Measurements from ENCODE around the gene SLC25A33.

The SLC25A33 gene

GRCh38 chr1:9518454-9518998 lies 20.7 kb upstream of the SLC25A33 start:
- Histone ChIP-seq H3K4me1 (ENCODE audit: control insufficient read depth, insufficient read depth, low read length) (no peaks in the 10 kb centered on the region), H3K4me3 (ENCODE audit: low read length) (no peak overlapping the region), H3K27ac (ENCODE audit: low read depth, low read length) (no peak overlapping the region), H3K27me3 (ENCODE audit: control insufficient read depth, insufficient read depth, low read length) (no peaks in the 10 kb centered on the region), H3K9ac (ENCODE audit: low read length) (no peak overlapping the region), H3K36me3 (ENCODE audit: control insufficient read depth, insufficient read depth, low read length) (no peaks in the 10 kb centered on the region)

- Histone ChIP-seq H3K4me1 (ENCODE audit: control insufficient read depth, insufficient read depth, low read length) (no peaks in the 10 kb centered on the region), H3K4me3 (ENCODE audit: low read length) (no peak overlapping the region), H3K9ac (ENCODE audit: low read length) (no peak overlapping the region), H3K27me3 (ENCODE audit: control insufficient read depth, insufficient read depth, low read length) (no peaks in the 10 kb centered on the region), H3K27ac (ENCODE audit: low read depth, low read length) (no peak overlapping the region), H3K36me3 (ENCODE audit: control insufficient read depth, insufficient read depth, low read length) (no peaks in the 10 kb centered on the region)
Measured at GRCh38 chr1:9520411-9520810, 18.9 kb upstream of the SLC25A33 start.

GRCh38 chr1:9529190-9529589 lies 10.1 kb upstream of the SLC25A33 start:
- Histone ChIP-seq H3K9ac (ENCODE audit: low read length) (no peak overlapping the region), H3K27me3 (ENCODE audit: control insufficient read depth, insufficient read depth, low read length) (no peaks in the 10 kb centered on the region), H3K27ac (ENCODE audit: low read depth, low read length) (no peak overlapping the region), H3K4me1 (ENCODE audit: control insufficient read depth, insufficient read depth, low read length) (no peaks in the 10 kb centered on the region), H3K4me3 (ENCODE audit: low read length) (no peak overlapping the region), H3K36me3 (ENCODE audit: control insufficient read depth, insufficient read depth, low read length) (no peaks in the 10 kb centered on the region)

DNA sequence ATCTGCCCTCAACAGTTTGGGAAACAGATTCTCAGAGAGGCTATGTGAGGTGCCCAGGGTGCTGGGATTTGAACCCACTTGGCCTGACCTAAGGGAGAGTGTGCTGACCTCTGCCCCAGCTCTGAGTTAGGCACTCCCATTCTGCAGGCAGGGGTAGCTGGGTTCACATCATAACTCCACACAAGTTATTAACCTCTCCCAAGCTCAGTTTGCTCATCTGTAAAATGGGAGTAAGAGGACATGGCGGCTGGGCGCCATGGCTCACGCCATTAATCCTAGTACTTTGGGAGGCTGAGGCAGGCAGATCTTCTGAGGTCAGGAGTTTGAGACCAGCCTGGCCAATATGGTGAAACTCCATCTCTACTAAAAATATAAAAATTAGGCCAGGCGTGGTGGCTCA lies 8.9 kb upstream of the SLC25A33 start:
- H3K36me3 ChIP-seq (ENCODE audit: control insufficient read depth, insufficient read depth, low read length) = no peaks in the 10 kb centered on the region
- no peak overlapping the region for H3K4me3 ChIP-seq (ENCODE audit: low read length)
- H3K27me3 ChIP-seq (ENCODE audit: control insufficient read depth, insufficient read depth, low read length) = no peaks in the 10 kb centered on the region
- no peaks in the 10 kb centered on the region for H3K4me1 ChIP-seq (ENCODE audit: control insufficient read depth, insufficient read depth, low read length)
- no peak overlapping the region for H3K27ac ChIP-seq (ENCODE audit: low read depth, low read length)
- no peak overlapping the region for H3K9ac ChIP-seq (ENCODE audit: low read length)

- Histone ChIP-seq H3K9ac (ENCODE audit: low read length) (no peak overlapping the region), H3K27me3 (ENCODE audit: control insufficient read depth, insufficient read depth, low read length) (no peaks in the 10 kb centered on the region), H3K4me1 (ENCODE audit: control insufficient read depth, insufficient read depth, low read length) (no peaks in the 10 kb centered on the region), H3K27ac (ENCODE audit: low read depth, low read length) (no peak overlapping the region), H3K36me3 (ENCODE audit: control insufficient read depth, insufficient read depth, low read length) (no peaks in the 10 kb centered on the region), H3K4me3 (ENCODE audit: low read length) (no peak overlapping the region)
Measured at GRCh38 chr1:9534953-9535352, 4.3 kb upstream of the SLC25A33 start.

DNA sequence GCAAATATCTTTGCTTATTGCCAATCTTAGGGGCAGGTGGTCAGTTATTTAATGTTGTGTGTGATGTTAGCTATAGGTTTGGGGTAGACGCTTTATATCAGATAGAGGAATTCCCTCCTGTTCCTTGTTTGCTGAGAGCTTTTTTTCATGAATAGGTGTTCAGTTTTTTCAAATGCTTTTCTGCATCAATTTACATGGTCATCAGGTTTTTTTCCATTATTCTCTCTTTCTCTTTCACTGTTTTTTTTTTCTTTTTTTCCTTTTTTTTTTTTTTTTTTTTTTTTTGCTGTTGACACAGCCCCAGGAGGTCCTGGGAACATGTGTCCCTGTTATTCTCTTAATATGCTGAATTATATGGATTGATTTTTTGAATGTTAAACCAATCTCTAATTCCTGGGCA lies 3.0 kb upstream of the SLC25A33 start:
- no peaks in the 10 kb centered on the region for H3K27me3 ChIP-seq (ENCODE audit: control insufficient read depth, insufficient read depth, low read length)
- no peaks in the 10 kb centered on the region for H3K36me3 ChIP-seq (ENCODE audit: control insufficient read depth, insufficient read depth, low read length)
- H3K27ac ChIP-seq (ENCODE audit: low read depth, low read length) = no peak overlapping the region
- H3K9ac ChIP-seq (ENCODE audit: low read length) = no peak overlapping the region
- H3K4me1 ChIP-seq (ENCODE audit: control insufficient read depth, insufficient read depth, low read length) = no peaks in the 10 kb centered on the region
- H3K4me3 ChIP-seq (ENCODE audit: low read length) = no peak overlapping the region

DNA sequence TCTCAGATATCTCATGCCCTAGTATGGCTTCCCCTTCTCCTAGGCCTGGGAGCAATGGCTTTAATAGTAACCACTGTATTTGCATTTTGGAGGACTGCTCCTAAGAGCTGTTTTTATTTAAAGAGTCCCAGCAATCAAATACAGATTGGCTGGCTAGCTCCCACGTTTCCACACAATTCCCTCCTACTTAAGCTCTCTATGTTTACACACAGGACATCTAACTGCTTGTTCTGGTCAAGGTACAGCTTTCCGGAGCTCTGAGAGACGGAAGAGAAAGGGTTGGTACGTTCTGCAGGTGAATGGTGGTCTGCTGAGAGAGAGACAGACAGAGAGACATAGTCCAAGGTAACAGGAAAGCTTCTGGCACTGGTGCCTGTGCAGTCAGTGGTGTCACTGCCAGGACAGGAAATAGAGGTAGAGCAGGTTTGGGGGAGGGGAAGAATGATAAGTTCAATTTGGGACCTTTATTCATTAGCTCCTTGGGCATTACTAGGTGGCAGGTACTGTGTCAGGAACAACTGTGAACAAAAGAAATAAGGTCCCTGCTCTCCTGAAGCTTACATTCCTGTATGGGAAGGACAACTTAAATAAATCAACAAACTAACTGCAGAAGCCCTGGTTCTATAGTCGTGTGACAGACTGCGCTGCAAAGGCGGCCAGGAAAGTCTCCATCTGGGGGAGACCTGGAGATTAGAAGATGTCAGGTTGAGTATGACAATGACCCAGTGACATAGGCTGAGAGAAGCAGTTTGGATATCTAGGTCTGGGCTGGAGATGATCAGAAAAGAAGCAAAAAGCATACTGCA lies 1.2 kb upstream of the SLC25A33 start:
- Histone ChIP-seq H3K4me3 (ENCODE audit: low read length) (peak overlapping the region; percentile 37), H3K27ac (ENCODE audit: low read depth, low read length) (no peak overlapping the region), H3K36me3 (ENCODE audit: control insufficient read depth, insufficient read depth, low read length) (no peaks in the 10 kb centered on the region), H3K27me3 (ENCODE audit: control insufficient read depth, insufficient read depth, low read length) (no peaks in the 10 kb centered on the region), H3K4me1 (ENCODE audit: control insufficient read depth, insufficient read depth, low read length) (no peaks in the 10 kb centered on the region), H3K9ac (ENCODE audit: low read length) (no peak overlapping the region)

GRCh38 chr1:9538669-9539164 lies 548 bp upstream of the SLC25A33 start:
- Histone ChIP-seq H3K9ac (ENCODE audit: low read length) (no peak overlapping the region), H3K4me1 (ENCODE audit: control insufficient read depth, insufficient read depth, low read length) (no peaks in the 10 kb centered on the region), H3K4me3 (ENCODE audit: low read length) (peak overlapping the region; percentile 25), H3K36me3 (ENCODE audit: control insufficient read depth, insufficient read depth, low read length) (no peaks in the 10 kb centered on the region), H3K27me3 (ENCODE audit: control insufficient read depth, insufficient read depth, low read length) (no peaks in the 10 kb centered on the region), H3K27ac (ENCODE audit: low read depth, low read length) (peak overlapping the region; percentile 84)

DNA sequence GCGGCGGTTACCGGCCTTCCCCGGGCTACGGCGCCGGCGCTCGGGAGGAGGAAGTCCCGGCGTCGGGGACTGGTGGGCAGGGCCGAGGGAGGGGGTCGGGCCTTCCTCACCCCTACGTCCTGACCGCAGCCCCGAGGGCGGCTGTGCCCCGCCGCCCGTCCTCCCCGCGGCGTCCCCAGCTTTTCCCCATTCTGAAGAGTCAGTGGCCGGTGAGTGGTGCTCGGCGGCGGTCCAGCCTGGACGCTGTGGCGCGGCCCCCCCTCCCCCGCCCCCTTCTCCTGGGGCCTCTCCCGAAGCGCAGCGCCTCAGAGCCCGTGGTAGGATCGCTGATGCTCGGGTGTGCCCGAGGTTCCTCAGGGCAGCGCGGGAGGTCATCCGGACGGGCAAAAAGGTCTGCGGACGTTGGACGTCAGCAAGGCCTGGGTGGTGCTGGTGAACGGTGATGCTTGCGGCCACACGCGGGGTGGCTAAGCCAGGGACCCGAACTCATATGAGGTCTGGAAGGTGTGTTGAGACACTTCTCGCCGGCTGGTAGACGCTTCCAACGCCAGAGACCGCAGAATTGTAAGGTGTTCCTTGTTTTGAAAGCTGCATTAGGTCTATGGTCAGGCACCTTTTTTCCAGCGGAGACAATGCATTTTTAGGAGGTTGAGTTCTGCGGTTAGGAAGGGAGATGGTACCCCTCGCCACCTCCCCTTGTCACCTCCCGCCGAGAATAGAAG lies 725 bp downstream of the SLC25A33 start:
- no peaks in the 10 kb centered on the region for H3K36me3 ChIP-seq (ENCODE audit: control insufficient read depth, insufficient read depth, low read length)
- H3K9ac ChIP-seq (ENCODE audit: low read length) = peak overlapping the region; percentile 56
- H3K27me3 ChIP-seq (ENCODE audit: control insufficient read depth, insufficient read depth, low read length) = no peaks in the 10 kb centered on the region
- H3K4me1 ChIP-seq (ENCODE audit: control insufficient read depth, insufficient read depth, low read length) = no peaks in the 10 kb centered on the region
- peak overlapping the region; percentile 84 for H3K4me3 ChIP-seq (ENCODE audit: low read length)
- peak overlapping the region; percentile 84 for H3K27ac ChIP-seq (ENCODE audit: low read depth, low read length)

DNA sequence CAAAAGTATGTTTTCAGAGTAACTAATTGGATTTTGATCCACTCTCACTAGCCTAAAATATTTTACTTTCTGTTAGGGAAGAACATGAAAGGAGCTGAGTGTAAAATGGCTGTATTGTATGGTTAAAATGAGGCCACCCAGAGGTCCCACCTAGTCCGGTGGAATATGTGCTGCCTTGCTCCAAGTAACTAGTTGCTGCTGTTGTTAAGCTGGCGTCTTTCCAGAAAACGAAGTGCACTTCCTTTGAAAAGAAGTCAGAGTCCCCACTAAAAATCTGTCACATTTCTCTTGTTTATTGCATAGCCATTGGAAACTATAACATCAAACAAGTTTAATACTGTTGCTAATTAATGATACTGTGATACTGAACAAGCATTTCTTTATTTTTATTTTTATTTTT lies 3.2 kb downstream of the SLC25A33 start:
- no peak overlapping the region for H3K9ac ChIP-seq (ENCODE audit: low read length)
- no peaks in the 10 kb centered on the region for H3K4me1 ChIP-seq (ENCODE audit: control insufficient read depth, insufficient read depth, low read length)
- no peaks in the 10 kb centered on the region for H3K36me3 ChIP-seq (ENCODE audit: control insufficient read depth, insufficient read depth, low read length)
- no peak overlapping the region for H3K27ac ChIP-seq (ENCODE audit: low read depth, low read length)
- no peaks in the 10 kb centered on the region for H3K27me3 ChIP-seq (ENCODE audit: control insufficient read depth, insufficient read depth, low read length)
- no peak overlapping the region for H3K4me3 ChIP-seq (ENCODE audit: low read length)

DNA sequence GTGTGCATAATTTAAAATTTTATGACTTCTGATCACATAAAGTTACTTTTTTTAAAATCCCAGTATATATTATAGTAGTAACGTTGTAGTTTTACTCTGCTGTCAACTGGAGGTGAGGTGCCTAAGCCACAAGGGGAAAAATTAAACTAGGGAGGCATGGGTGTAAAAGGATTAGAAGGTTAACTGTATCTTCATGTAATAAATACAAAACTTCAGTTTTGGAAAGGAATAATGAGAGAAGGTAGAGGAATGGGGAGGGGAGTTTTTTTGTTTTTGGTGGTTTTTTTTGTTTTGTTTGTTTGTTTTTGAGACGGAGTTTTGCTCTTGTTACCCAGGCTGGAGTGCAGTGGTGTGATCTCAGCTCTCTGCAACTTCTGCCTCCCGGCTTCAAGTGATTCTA lies 5.7 kb downstream of the SLC25A33 start:
- no peak overlapping the region for H3K4me3 ChIP-seq (ENCODE audit: low read length)
- no peak overlapping the region for H3K9ac ChIP-seq (ENCODE audit: low read length)
- no peaks in the 10 kb centered on the region for H3K27me3 ChIP-seq (ENCODE audit: control insufficient read depth, insufficient read depth, low read length)
- no peaks in the 10 kb centered on the region for H3K4me1 ChIP-seq (ENCODE audit: control insufficient read depth, insufficient read depth, low read length)
- H3K27ac ChIP-seq (ENCODE audit: low read depth, low read length) = no peak overlapping the region
- H3K36me3 ChIP-seq (ENCODE audit: control insufficient read depth, insufficient read depth, low read length) = no peaks in the 10 kb centered on the region

GRCh38 chr1:9549955-9550546 lies 10.8 kb downstream of the SLC25A33 start:
- Histone ChIP-seq H3K4me1 (ENCODE audit: control insufficient read depth, insufficient read depth, low read length) (peaks cover 2% of the 10 kb centered on the region), H3K4me3 (ENCODE audit: low read length) (no peak overlapping the region), H3K9ac (ENCODE audit: low read length) (no peak overlapping the region), H3K27ac (ENCODE audit: low read depth, low read length) (no peak overlapping the region), H3K36me3 (ENCODE audit: control insufficient read depth, insufficient read depth, low read length) (no peaks in the 10 kb centered on the region), H3K27me3 (ENCODE audit: control insufficient read depth, insufficient read depth, low read length) (no peaks in the 10 kb centered on the region)

All from rectal smooth muscle tissue (tissue), 1 donor.